Occipital lobe (tissue), 2 donors: ENCODE measurements around the gene EVA1C. TPM values are rescaled to one million over a fixed set of nuclear protein-coding genes. Genes with fewer than 3 reads are reported as not detected.
"Not testable (repeated sequence)": the region's sequence is repeated elsewhere in the genome, so short reads cannot be mapped to it uniquely, and the experiment has no call there.

Experiments
- DNase-seq: peaks from one replicate; lab custom pipeline; 2025; lab: John Stamatoyannopoulos, UW
- total RNA-seq: library from RNA; depleted of rRNA; stranded (reverse); fragments of >200 nt; gene quantifications from one replicate; pipeline ENCODE4 v1.2.3, GENCODE V29; 2014

EVA1C gene
- total RNA-seq, 1 donor from 2014 or later = 5.6 TPM

DNA sequence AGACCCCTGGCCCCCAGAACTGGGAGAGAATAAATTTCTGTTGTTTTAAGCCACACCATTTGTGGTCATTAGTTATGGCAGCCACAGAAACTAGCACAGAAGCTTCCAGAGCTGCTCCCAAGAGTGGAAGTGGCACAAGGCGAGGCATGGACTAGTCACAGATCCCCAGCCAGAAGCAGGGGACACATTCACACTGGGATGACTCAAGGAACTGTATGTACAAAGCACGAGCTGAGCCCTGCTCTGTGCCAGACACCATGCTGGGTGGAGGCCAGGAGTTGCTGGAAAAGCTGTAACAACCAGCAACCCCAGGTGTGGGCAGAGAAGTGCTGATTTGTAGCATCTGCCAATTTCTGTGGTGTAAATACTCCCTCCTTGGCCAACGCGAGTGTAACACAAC lies 117.2 kb downstream of the EVA1C start:
- no peak for DNase-seq

DNA sequence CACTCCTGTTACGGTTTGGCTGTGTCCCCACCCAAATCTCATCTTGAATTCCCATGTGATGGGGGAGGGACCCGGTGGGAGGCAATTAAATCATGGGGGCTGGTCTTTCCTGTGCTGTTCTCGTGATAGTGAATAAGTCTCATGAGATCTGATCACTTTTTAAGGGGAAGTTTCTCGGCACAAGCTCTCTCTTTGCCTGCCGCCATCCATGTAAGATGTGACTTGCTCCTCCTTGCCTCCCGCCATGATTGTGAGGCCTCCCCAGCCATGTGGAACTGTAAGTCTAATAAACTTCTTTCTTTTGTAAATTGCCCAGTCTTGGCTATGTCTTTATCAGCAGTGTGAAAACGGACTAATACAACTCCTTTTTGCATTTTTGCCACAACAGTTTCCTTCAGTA lies 118.3 kb downstream of the EVA1C start:
- not testable (repeated sequence) for DNase-seq

DNA sequence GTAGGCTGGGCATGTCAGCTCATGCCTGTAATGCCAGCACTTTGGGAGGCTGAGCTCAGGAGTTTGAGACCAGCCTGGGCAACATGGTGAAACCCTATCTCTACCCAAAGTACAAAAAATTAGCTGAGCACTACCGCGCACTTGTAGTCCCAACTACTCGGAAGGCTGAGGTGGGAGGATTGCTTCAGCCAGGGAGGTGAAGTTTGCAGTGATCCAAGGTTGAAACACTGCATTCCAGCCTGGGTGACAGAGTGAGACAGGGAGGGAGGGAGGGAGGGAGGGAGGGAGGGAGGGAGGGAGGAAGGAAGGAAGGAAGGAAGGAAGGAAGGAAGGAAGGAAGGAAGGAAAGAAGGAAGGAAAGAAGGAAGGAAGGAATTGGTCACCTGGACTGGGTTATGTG lies 119.1 kb downstream of the EVA1C start:
- DNase-seq = not testable (repeated sequence)

DNA sequence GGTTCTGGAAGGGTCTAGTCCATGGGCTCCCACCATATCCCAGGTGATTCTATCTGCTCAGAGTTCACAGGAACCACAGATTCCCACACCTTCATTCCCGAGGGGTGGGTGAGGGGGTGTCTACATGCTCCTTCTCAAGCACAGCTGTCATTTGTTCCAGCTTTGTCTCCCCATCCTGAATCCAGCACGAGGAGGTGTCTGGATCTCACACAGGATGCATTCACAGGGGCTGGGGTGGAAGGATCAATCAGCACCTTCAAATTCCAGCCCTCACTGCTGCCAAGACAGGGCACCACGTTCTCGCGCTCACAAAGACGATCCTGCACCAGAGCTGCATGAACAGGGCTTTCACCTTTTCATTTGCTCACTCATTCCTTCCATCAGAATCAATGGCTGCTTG lies 120.1 kb downstream of the EVA1C start:
- no peak for DNase-seq

DNA sequence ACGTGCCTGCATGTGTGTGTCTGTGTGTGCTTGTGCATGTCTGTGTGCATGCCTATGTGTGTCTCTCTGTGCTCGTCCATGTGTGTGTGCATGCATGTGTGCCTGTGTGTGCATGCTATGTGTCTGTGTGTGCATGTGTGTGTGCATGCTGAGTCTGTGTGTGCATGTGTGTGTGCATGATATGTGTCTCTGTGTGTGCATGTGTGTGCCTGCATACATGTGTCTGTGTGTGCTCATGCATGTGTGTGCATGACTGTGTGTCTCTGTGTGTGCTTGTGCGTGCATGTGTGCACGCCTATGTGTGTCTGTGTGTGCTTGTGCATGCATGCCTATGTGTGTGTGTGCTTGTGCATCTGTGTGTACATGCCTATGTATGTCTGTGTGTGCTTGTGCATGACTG lies 120.5 kb downstream of the EVA1C start:
- DNase-seq = no peak

DNA sequence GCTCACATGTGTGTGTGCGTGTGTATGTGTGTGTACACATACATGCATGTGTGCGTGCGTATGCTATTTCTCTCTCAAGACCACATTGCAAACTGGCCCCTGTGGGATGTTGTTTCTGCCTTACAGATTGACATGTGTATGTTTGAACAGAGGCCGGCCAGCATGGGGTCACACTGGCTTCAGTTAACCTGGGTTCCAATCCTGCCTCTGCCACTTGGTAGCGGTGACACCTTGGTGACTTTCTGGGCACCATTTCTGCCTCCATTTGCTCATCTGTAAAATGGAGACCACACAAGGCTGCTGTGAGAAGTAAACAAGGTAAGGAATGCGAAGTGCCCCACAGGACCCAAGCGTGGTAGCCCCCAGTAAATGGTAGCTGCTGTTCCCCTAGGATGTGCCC lies 121.1 kb downstream of the EVA1C start:
- DNase-seq = no peak

DNA sequence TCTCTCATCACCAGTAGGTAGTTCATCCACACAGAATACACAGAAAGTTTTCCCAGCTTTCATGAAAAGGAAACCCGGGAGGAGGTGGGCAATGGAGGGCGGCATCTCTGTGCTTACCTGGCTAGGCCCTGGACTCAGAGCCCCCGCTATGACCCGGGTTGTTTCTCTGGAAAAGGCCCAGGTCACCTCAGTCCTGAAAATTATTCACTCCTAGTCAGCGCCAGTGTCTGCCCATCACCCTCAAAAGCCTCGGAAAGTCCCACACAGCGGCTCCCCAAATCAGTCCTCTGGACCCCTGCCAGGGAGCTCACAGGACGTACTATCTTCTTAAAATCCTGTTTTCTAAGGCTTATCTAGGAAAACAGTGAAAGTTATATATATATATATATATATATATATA lies 121.6 kb downstream of the EVA1C start:
- no peak for DNase-seq

DNA sequence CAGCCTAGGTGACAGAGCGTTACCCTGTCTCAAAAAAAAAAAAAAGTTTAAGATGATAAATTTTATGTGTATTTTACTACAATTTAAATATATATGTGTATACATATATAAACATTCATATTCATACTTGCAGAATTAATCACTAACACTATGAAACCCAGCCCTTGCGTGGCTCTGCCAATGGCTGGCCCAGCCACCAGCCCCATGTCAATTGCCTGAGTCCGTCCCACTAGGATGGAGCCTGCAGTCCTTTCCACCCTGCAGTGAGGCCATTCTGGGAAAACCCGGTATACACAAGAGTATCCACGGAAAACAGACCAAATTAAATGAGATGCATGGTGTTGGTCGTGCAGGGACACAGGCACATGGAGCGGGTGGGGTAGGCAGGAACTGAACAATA lies 123.1 kb downstream of the EVA1C start:
- DNase-seq = no peak

DNA sequence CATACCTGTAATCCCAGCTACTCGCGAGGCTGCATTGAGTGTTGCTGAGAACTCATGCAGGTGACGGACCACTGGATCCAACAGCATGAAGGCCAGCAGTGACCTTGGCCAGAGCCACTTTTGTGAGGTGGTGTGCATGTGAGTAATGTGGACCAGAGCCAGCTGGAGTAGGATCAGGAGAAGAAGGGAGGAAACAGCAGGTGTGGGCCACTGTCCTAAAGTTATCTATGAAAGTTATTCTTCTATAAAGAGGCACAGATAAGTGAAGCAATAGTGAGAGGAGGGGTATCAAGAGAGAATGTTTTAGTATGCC lies 125.0 kb downstream of the EVA1C start:
- DNase-seq = no peak

DNA sequence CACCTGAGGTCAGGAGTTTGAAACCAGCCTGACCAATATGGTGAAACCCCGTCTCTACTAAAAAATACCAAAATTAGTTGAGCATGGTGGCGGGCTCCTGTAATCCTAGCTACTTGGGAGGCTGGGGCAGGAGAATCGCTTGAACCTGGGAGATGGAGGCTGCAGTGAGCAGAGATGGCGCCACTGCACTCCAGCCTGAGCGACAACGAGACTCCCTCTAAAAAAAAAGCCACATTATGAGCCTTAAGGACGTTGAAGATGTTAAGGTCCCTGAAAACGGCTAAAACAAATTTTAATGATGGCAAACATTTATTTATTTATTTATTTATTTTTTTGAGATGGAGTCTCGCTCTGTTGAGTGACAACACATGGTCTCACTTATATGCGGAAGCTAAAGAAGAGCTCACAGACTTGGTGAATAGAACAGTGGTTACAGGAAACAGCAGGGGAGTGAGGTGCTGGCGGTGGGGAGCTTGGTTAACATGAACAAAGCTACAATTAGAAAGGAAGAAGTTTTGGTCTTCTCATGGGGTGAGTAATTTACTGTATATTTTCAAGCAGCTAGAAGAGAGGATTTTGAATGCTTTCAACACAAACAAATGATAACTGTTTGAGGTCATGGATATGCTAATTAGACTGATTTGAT lies 125.8 kb downstream of the EVA1C start:
- DNase-seq = no peak

DNA sequence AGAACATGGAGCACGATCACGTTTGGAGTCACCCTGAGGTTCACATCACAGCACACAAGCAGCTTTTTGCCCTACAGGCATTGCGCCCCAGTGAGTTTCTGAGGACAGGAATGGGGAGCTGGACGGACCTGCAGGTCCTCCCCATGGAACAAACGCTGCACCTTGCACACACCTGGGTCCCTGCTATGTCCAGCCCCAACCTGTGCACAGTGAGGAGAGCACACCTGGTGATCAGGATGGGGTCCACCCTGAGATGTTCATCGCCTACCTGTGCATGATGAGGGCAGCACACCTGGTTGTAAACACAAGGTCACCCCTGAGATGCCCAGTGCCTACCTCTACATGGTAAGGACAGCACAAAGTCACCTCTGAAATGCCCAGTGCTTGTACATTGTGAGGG lies 126.9 kb downstream of the EVA1C start:
- no peak for DNase-seq

DNA sequence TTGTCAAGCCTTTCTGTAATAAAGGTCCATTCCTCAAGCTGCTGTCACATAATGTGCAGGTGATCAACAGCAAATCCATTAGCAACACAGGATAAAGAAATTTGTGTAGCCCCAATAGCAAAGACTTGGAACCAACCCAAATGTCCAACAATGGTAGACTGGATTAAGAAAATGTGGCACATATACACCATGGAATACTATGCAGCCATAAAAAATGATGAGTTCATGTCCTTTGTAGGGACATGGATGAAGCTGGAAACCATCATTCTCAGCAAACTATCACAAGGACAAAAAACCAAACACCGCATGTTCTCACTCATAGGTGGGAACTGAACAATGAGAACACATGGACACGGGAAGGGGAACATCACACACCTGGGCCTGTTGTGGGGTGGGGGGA lies 130.6 kb downstream of the EVA1C start:
- not testable (repeated sequence) for DNase-seq

DNA sequence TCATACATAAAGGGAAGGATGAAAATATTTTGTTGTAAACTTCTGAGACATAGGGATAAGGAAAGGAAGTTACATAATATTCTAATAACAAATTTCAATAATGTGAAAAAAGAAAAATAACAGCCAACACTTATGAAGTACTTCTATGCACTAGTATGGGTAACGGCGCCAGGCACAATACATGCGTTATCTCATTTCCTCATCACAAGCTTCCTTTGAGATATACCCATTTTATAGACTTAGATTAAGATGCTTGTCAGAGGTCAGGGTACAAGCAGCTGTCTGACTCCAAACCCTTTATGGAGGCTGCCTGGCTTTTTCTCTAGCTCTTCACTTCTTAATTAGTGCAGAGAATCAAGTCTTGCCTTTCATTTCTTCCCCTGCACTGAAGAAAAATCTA lies 131.5 kb downstream of the EVA1C start:
- no peak for DNase-seq

DNA sequence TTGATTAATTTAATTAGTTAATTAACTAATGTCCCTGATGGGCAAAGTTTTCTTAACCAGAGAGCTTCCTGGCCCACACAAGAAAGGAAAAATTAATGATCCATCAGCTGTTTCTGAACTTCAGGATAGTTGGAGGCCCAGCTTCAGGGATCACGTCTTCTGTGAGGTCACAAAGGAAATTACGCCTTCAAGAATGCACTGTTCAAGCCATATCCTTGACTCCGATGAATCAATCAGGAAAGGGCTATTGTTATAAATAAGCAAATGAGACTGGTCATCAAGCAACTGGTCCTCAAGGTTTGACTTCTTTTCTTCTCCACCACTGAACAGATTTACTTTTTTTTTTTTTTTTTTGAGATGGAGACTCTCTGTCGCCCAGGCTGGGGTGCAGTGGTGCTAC lies 132.2 kb downstream of the EVA1C start:
- no peak for DNase-seq

DNA sequence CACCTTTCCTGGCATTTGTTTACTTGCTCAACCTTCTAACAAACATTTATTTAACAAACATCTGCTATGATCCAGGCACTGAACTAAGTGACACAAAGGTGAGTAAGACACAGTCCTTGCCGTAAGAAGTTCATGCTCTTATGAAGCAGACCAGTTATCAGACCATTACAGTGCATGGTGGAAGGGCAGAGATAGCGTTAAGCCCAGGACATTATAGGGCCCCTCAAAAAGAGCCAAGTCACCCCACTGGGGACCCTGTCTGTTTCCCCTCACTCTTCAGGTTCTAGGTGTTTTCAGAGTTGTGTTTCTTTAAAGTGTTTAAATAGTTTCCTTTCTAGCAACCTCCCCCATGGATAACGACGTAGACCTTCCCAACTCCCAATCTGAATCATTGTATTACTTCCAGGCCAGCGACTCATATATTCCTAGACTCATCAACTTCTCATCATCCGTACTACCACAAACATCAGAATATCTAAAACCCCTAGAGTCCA lies 133.5 kb downstream of the EVA1C start:
- DNase-seq = no peak

DNA sequence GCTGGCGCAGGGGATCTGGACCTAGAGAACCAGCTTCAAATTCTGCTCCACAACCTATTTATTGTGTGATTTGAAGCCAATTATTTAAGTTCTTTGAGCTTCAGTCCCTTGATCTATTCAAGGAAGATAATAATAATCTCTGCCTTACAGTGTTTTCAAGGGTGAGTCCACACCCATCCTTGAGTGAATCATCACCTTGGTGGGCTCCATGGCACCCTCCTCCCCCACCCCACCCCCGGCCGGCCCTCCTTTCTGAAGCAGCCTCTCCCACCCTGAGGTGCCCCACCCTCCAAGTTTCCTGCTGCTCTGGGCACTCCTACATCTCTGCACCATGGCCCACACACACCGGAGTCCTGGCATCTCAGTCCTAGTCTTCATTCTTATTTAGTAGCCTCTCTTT lies 134.5 kb downstream of the EVA1C start:
- no peak for DNase-seq

DNA sequence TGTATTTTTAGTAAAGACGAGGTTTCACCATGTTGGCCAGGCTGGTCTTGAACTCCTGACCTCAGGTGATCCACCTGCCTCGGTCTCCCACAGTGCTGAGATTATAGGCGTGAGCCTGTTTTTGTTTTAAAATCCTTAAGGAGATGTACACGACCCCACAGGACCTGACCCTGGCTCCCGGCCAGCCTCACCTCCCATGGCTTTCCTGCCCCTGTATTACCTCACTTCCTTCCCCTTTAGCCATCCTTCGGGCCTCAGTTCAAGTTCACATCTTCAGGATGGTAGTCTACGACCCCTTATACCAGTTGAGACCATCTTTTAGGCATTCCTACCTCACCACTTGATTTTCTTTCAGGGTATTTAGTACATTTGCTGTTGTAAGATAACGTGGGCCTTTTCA lies 136.5 kb downstream of the EVA1C start:
- no peak for DNase-seq

DNA sequence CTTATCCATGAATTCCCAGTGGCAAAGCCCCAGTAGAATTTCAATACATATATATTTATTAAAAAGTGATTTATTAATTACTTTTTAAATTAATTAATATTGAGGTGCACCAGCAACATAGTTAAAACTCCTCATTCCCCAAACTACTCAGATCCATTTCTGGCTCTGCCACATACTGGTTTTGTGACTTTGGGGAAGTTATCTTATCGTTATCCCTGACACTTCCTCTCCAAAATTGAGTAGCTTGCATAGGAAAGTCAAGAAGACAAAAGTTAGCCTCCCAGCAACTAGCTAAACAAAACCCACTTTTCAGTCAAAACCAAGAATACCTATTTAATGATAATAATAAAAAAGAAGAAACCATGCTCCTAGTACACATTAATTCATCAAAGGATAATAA lies 136.9 kb downstream of the EVA1C start:
- DNase-seq = no peak

DNA sequence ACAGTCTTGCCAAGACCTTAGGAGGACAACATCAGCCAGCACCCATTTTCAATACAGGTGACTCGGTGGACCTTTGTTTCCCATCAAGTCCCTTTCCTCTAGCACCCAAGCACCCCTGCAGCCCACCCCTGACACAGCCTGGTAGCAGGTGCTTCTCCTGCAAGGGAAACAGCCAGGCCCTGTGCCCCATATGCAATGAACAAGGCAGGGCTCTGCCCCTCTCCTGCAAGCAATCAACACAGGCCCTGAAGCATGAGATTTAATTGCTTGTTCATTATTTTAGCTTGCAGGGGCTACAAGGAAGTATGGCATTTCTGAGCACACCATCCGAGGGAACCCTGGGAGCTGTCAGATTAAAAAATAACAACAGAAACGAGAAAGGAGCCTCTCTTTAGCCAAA lies 137.4 kb downstream of the EVA1C start:
- no peak for DNase-seq

DNA sequence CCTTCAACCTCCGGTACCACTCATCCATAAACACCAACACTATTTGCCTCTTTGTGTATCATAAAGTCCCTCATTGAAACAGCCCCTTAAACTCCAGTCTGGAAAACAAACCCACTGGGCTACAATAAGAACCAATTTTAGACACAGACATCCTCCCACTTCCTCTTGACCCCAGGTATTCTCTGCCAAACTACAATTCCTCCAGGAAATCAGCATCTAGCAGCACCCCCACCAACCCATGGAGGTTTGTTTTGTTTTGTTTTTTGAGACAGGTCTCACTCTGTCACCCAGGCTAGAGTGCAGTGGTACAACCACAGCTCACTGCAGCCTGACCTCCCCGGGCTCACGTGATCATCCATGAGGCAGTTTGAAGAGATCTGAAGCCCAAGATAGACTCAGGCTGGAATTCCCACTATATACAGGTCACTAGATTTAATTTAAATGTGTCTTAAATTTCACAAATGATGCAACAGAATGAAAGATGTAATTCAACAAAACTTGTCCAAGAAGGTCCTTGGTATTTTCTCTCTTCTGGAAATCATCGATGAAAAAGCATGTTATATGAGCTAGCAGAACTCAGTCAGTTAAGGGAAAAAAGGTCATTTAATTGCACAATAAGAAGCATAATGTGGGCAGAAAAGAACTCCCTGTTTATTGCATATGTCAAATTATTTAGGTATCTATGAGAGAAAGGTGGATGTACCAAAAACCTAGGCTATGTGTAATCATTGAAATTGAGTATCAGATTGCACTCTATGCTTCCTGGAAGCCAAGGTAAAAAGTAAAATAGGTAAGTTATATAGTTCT lies 142.5 kb downstream of the EVA1C start:
- no peak for DNase-seq

DNA sequence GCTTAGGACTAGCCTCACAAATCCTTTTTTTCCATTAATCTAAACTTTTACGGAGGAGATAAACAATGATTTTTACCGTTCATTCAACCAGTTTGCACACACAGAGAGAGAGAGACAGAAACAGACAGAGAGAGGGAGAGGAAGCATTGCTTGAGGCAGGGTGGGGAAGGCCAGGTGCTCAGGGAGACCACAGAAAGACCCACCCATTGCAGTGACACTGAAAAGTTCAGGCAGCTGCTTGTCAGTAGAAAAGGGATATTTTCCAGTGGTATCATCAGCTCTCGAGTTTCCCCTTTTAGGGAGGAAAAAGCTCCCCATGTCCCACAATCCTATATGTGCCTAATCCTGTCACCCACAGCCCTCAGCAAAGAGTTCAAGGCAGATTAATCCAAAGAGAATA lies 145.6 kb downstream of the EVA1C start:
- no peak for DNase-seq

DNA sequence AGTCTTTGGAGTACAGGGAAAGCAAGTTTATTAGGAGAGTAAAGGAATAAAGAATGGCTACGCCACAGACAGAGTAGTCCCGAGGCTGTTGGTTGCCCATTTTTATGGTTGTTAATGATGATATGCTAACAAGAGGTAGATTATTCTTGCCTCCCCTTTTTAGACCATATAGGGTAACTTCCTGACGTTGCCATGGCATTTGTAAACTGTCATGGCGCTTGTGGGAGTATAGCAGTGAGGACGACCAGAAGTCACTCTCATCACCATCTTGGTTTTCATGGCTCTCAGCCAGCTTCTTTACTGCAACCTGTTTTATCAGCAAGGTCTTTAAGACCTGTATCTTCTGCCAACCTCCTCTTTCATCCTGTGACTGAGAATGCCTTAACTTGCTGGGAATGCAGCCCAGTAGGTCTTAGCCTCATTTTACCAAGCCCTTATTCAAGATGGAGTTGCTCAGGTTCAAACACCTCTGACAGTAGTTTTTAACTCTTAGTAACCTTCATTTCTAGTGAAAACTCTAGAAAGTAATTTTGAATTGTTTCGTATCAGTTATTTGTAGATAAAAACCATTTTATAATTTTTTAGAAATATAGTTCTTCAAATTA lies 146.6 kb downstream of the EVA1C start:
- DNase-seq = no peak

DNA sequence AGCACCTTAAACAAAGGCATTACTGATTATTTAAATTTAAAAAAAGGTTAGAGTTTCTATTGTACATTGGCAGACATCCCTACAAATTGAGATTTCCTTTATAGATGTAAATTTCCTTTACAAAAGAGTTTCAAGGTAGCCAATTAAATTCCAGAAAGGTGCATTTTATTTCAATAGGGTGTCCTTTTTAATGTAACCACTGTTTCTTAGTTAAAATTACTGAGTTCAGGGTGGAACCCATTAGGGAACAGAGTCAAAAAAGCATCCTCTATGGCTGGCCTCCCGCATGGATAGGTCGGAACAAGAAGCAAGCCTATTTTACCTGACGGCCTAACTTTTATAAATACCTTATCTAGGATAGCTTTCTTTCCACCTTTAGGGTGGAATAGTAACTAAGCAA lies 148.4 kb downstream of the EVA1C start:
- DNase-seq = no peak
